Liver (tissue), 9 donors: ENCODE data around the gene URM1. TPM values are rescaled to one million over a fixed set of nuclear protein-coding genes. Genes with fewer than 3 reads are reported as not detected.

Experiments
- DNase-seq: peaks from one replicate; pipeline ENCODE4 v3.0.0-alpha.2; 2017; ENCODE audit warnings: low spot score
- H3K27ac ChIP-seq, 2 donors: one replicate each; pipeline ENCODE4 v1.7.0; 2013; ENCODE audit warnings: inconsistent platforms in 2 of 2, low read length in 2 of 2, control low read depth in 1 of 2, low read depth in 1 of 2, mild to moderate bottlenecking in 1 of 2
- H3K27me3 ChIP-seq, 4 donors: one replicate each; pipeline versions ENCODE4 v1.6.1 to v1.7.0; 2013; ENCODE audit warnings: low read length in 3 of 4, inconsistent platforms in 1 of 4, mild to moderate bottlenecking in 1 of 4, moderate library complexity in 1 of 4; ENCODE audit not compliant: control insufficient read depth in 4 of 4, insufficient read depth in 4 of 4
- H3K36me3 ChIP-seq, 4 donors: one replicate each; pipeline versions ENCODE4 v1.6.1 to v1.7.0; 2013; ENCODE audit warnings: low read length in 3 of 4, mild to moderate bottlenecking in 3 of 4, low read depth in 1 of 4, moderate library complexity in 1 of 4; ENCODE audit not compliant: control insufficient read depth in 4 of 4, insufficient read depth in 3 of 4
- H3K4me1 ChIP-seq, 4 donors: one replicate each; pipeline versions ENCODE4 v1.6.1 to v1.7.0; 2013; ENCODE audit warnings: low read length in 3 of 4, mild to moderate bottlenecking in 3 of 4, moderate library complexity in 1 of 4; ENCODE audit not compliant: control insufficient read depth in 4 of 4, insufficient read depth in 4 of 4
- H3K4me3 ChIP-seq, 3 donors: one replicate each; pipeline versions ENCODE4 v1.6.1 to v1.7.0; 2013; ENCODE audit warnings: low read length in 3 of 3, control low read depth in 1 of 3, low read depth in 1 of 3, mild to moderate bottlenecking in 1 of 3
- H3K9ac ChIP-seq, 2 donors: one replicate each; pipeline ENCODE4 v1.7.0; 2013; ENCODE audit warnings: low read length in 2 of 2, mild to moderate bottlenecking in 2 of 2, moderate library complexity in 2 of 2, control low read depth in 1 of 2, low read depth in 1 of 2
- H3K9me3 ChIP-seq, 4 donors: one replicate each; pipeline versions ENCODE4 v1.6.1 to v1.7.0; 2013; ENCODE audit warnings: low read length in 3 of 4; ENCODE audit not compliant: control insufficient read depth in 4 of 4
- EGR1 ChIP-seq, 2 donors: IDR thresholded peaks; 2 replicates each; pipeline ENCODE4 v1.6.1; 2016 to 2018; ENCODE audit warnings: antibody characterized with exemption in 2 of 2, low read depth in 2 of 2
- FOXA1 ChIP-seq: IDR thresholded peaks from 2 replicates; pipeline ENCODE4 v1.6.1; 2016; ENCODE audit warnings: antibody characterized with exemption
- FOXA2 ChIP-seq: IDR thresholded peaks from 2 replicates; pipeline ENCODE4 v1.6.1; 2016; ENCODE audit warnings: antibody characterized with exemption
- HNF4A ChIP-seq, 2 donors: conservative IDR thresholded peaks; 2 replicates each; pipeline ENCODE4 v1.6.1; 2016; ENCODE audit warnings: antibody characterized with exemption in 2 of 2, mild to moderate bottlenecking in 2 of 2
- HNF4G ChIP-seq: IDR thresholded peaks from 2 replicates; pipeline ENCODE4 v1.6.1; 2016; ENCODE audit warnings: antibody characterized with exemption
- JUND ChIP-seq, 2 donors: IDR thresholded peaks; 2 replicates each; pipeline ENCODE4 v1.6.1; 2016; ENCODE audit warnings: antibody characterized with exemption in 2 of 2
- MAX ChIP-seq: IDR thresholded peaks from 2 replicates; pipeline ENCODE4 v1.6.1; 2016; ENCODE audit warnings: antibody characterized with exemption
- NR2F2 ChIP-seq: IDR thresholded peaks from 2 replicates; pipeline ENCODE4 v1.6.1; 2016; ENCODE audit warnings: antibody characterized with exemption
- RAD21 ChIP-seq, 2 donors: IDR thresholded peaks; 2 replicates each; pipeline ENCODE4 v1.6.1; 2016; ENCODE audit warnings: antibody characterized with exemption in 2 of 2, mild to moderate bottlenecking in 2 of 2
- RXRA ChIP-seq, 2 donors: IDR thresholded peaks; 2 replicates each; pipeline ENCODE4 v1.6.1; 2017 to 2018; ENCODE audit warnings: antibody characterized with exemption in 2 of 2, mild to moderate bottlenecking in 1 of 2
- SP1 ChIP-seq: IDR thresholded peaks from 2 replicates; pipeline ENCODE4 v1.6.1; 2018; ENCODE audit warnings: antibody characterized with exemption, mild to moderate bottlenecking
- TAF1 ChIP-seq: conservative IDR thresholded peaks from 2 replicates; pipeline ENCODE4 v1.6.1; 2016; ENCODE audit warnings: antibody characterized with exemption, mild to moderate bottlenecking
- YY1 ChIP-seq: IDR thresholded peaks from 2 replicates; pipeline ENCODE4 v1.6.1; 2016; ENCODE audit warnings: antibody characterized with exemption, mild to moderate bottlenecking
- ZBTB33 ChIP-seq: IDR thresholded peaks from 2 replicates; pipeline ENCODE4 v1.6.1; 2016; ENCODE audit warnings: antibody characterized with exemption
- WGBS: extraction: QIAGEN DNeasy Blood & Tissue Kit; methylation state at CpG from one replicate; pipeline ENCODE4 v1.1.7; 2013; 5-methylcytosine and 5-hydroxymethylcytosine counted together
- polyA plus RNA-seq, 2 donors: library from polyadenylated mRNA; stranded (reverse) in 1 of 2; unstranded in 1 of 2; fragments of 200-250 nt in 1 of 2; fragments of >200 nt in 1 of 2; fragmentation: Nextera tagmentation in 1 of 2; extraction: Ambion mirVana in 1 of 2; gene quantifications; one replicate each; pipeline versions ENCODE4 v1.2.1 to v1.2.3, GENCODE V29; 2013 to 2015
- total RNA-seq, 2 donors: library from RNA; depleted of rRNA; stranded (reverse); fragments of >200 nt; gene quantifications; one replicate each; pipeline ENCODE4 v1.2.3, GENCODE V29; 2014
- TF ChIP-seq, protein P1 (sequence below): IDR thresholded peaks from 2 replicates; pipeline ENCODE4 v1.6.1; 2016; ENCODE audit warnings: antibody characterized with exemption
- TF ChIP-seq, protein P2 (sequence below): IDR thresholded peaks from 2 replicates; pipeline ENCODE4 v1.6.1; 2016; ENCODE audit warnings: antibody characterized with exemption, mild to moderate bottlenecking
- TF ChIP-seq, protein P3 (sequence below): fragments of 150-350 bp; IDR thresholded peaks from 2 replicates; pipeline ENCODE4 v1.5.1; 2017; ENCODE audit warnings: improper control_type of control experiment, low read depth, low read length; ENCODE audit not compliant: missing input control
- donor health status: healthy.
- donor health status: healthy.
- donor health status: healthy.
- donor health status: healthy.
- donor health status: healthy.

URM1 gene
- total and polyA plus RNA-seq, 4 donors, result 12.1 to 35.0 (median 19.5) TPM

- peaks cover 0 to 4% (median 2%) of the 10 kb centered on the region in 4 donors for H3K36me3 ChIP-seq
- no peak overlapping the region for H3K4me3 ChIP-seq
- no peak for DNase-seq
- no peak overlapping the region for H3K9ac ChIP-seq
- WGBS, result 7% methylated on average over 19 of the region's 19 CpGs
- no peak overlapping the region for H3K27ac ChIP-seq
- no peaks in the 10 kb centered on the region for H3K9me3 ChIP-seq
- no peak for TF ChIP-seq TAF1
- no peak for TF ChIP-seq RXRA (IDR thresholded peaks at IDR 0.05)
- TF ChIP-seq SP1, result no peak
- no peak for TF ChIP-seq RAD21 (IDR thresholded peaks at IDR 0.05)
- TF ChIP-seq, protein P1, sequence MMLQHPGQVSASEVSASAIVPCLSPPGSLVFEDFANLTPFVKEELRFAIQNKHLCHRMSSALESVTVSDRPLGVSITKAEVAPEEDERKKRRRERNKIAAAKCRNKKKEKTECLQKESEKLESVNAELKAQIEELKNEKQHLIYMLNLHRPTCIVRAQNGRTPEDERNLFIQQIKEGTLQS, result no peak
- TF ChIP-seq EGR1 (IDR thresholded peaks at IDR 0.05; ENCODE audit: low read depth in 2 of 2), result no peak
- no peak for TF ChIP-seq JUND (IDR thresholded peaks at IDR 0.05)
- TF ChIP-seq, protein P2, sequence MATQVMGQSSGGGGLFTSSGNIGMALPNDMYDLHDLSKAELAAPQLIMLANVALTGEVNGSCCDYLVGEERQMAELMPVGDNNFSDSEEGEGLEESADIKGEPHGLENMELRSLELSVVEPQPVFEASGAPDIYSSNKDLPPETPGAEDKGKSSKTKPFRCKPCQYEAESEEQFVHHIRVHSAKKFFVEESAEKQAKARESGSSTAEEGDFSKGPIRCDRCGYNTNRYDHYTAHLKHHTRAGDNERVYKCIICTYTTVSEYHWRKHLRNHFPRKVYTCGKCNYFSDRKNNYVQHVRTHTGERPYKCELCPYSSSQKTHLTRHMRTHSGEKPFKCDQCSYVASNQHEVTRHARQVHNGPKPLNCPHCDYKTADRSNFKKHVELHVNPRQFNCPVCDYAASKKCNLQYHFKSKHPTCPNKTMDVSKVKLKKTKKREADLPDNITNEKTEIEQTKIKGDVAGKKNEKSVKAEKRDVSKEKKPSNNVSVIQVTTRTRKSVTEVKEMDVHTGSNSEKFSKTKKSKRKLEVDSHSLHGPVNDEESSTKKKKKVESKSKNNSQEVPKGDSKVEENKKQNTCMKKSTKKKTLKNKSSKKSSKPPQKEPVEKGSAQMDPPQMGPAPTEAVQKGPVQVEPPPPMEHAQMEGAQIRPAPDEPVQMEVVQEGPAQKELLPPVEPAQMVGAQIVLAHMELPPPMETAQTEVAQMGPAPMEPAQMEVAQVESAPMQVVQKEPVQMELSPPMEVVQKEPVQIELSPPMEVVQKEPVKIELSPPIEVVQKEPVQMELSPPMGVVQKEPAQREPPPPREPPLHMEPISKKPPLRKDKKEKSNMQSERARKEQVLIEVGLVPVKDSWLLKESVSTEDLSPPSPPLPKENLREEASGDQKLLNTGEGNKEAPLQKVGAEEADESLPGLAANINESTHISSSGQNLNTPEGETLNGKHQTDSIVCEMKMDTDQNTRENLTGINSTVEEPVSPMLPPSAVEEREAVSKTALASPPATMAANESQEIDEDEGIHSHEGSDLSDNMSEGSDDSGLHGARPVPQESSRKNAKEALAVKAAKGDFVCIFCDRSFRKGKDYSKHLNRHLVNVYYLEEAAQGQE, result no peak
- TF ChIP-seq FOXA1, result no peak
- no peak for TF ChIP-seq HNF4G
- TF ChIP-seq HNF4A (conservative IDR thresholded peaks at IDR 0.05), result no peak
- no peaks in the 10 kb centered on the region for H3K27me3 ChIP-seq
- no peaks in the 10 kb centered on the region for H3K4me1 ChIP-seq
Measured at GRCh38 chr9:128396970-128397613, 25.9 kb downstream of the URM1 start.

GRCh38 chr9:128397831-128398230, 26.7 kb downstream of the URM1 start:
- no peak overlapping the region for H3K27ac ChIP-seq
- H3K9ac ChIP-seq, result no peak overlapping the region
- H3K27me3 ChIP-seq, result no peaks in the 10 kb centered on the region
- TF ChIP-seq ZBTB33 (no peak), JUND (IDR thresholded peaks at IDR 0.05) (no peak), EGR1 (IDR thresholded peaks at IDR 0.05; ENCODE audit: low read depth in 2 of 2) (no peak), YY1 (no peak), SP1 (no peak), NR2F2 (no peak), RAD21 (IDR thresholded peaks at IDR 0.05) (no peak), FOXA2 (no peak), MAX (no peak), FOXA1 (no peak)
- TF ChIP-seq, protein P3, sequence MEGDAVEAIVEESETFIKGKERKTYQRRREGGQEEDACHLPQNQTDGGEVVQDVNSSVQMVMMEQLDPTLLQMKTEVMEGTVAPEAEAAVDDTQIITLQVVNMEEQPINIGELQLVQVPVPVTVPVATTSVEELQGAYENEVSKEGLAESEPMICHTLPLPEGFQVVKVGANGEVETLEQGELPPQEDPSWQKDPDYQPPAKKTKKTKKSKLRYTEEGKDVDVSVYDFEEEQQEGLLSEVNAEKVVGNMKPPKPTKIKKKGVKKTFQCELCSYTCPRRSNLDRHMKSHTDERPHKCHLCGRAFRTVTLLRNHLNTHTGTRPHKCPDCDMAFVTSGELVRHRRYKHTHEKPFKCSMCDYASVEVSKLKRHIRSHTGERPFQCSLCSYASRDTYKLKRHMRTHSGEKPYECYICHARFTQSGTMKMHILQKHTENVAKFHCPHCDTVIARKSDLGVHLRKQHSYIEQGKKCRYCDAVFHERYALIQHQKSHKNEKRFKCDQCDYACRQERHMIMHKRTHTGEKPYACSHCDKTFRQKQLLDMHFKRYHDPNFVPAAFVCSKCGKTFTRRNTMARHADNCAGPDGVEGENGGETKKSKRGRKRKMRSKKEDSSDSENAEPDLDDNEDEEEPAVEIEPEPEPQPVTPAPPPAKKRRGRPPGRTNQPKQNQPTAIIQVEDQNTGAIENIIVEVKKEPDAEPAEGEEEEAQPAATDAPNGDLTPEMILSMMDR, result no peak
- TF ChIP-seq, protein P1, result no peak
- DNase-seq, result no peak
- H3K4me3 ChIP-seq, result no peak overlapping the region
- no peaks in the 10 kb centered on the region for H3K36me3 ChIP-seq
- no peaks in the 10 kb centered on the region for H3K4me1 ChIP-seq
- WGBS, result 63% methylated on average over 7 of the region's 7 CpGs
- H3K9me3 ChIP-seq, result no peaks in the 10 kb centered on the region
